Activated T-helper 2 cell treated with anti-CD3 and anti-CD28 coated beads, Interferon-gamma antibody, Interleukin-2, Interleukin-4, amounts not matched to agents 10 μg/mL and 5 μg/mL and 100 μg/mL, durations not matched to agents 14 hours and 24 hours and 36 hours (primary cell): Measurements from ENCODE around the gene UGT2A3. TPM values are rescaled to one million over a fixed set of nuclear protein-coding genes. Genes with fewer than 3 reads are reported as not detected.
"Not testable (repeated sequence)": the region's sequence is repeated elsewhere in the genome, so short reads cannot be mapped to it uniquely, and the experiment has no call there.

Source experiments
- DNase-seq: peaks from one replicate; pipeline ENCODE4 v3.0.0; 2021; ENCODE audit warnings: low spot score
- H3K27ac Mint-ChIP-seq: one replicate; pipeline ENCODE4 v1.8.0; 2021; ENCODE audit warnings: mixed read lengths
- H3K27me3 Mint-ChIP-seq: one replicate; pipeline ENCODE4 v1.8.0; 2021; ENCODE audit warnings: low read depth, mixed read lengths
- H3K36me3 Mint-ChIP-seq: one replicate; pipeline ENCODE4 v1.8.0; 2021; ENCODE audit warnings: low read depth, mixed read lengths
- H3K4me1 Mint-ChIP-seq: one replicate; pipeline ENCODE4 v1.8.0; 2021; ENCODE audit warnings: low read depth, mixed read lengths
- H3K4me3 Mint-ChIP-seq: one replicate; pipeline ENCODE4 v1.8.0; 2021; ENCODE audit warnings: low read depth, mild to moderate bottlenecking, moderate library complexity, mixed read lengths
- H3K9me3 Mint-ChIP-seq: one replicate; pipeline ENCODE4 v1.8.0; 2021; ENCODE audit warnings: mixed read lengths
- intact Hi-C: fragments of 100-400 bp; cut with micrococcal nuclease; formaldehyde crosslinking; loops from one replicate; pipeline ENCODE4 v1.15.1; 2023
- total RNA-seq: library from RNA; stranded (reverse); gene quantifications from 2 replicates; pipeline ENCODE4 v1.2.3, GENCODE V29; 2022

UGT2A3 gene
- not detected in 2 replicates for total RNA-seq

- intact Hi-C loops, result no loop called here
- no peak within 1 kb of the TSS for H3K4me3 Mint-ChIP-seq
Observed at GRCh38 chr4:68951078-68951805, at the start of gene UGT2A3. UGT2A3 (minus strand) TSS chr4:68951804; CDS start chr4:68951760, 44 bp downstream.

GRCh38 chr4:68997040-68997439 lies 45.4 kb upstream of the UGT2A3 start:
- Mint-ChIP-seq H3K4me1 (no peaks in the 10 kb centered on the region), H3K27ac (no peak overlapping the region), H3K9me3 (no peaks in the 10 kb centered on the region), H3K36me3 (no peaks in the 10 kb centered on the region), H3K27me3 (no peaks in the 10 kb centered on the region), H3K4me3 (no peak overlapping the region)
- DNase-seq, result no peak
- intact Hi-C loops, result no loop called here

More at GRCh38 chr4:68951078-68951805, at the start of gene UGT2A3:
- Mint-ChIP-seq H3K27me3 (no peaks in the 10 kb centered on the region), H3K36me3 (no peaks in the 10 kb centered on the region), H3K27ac (no peak within 1 kb of the TSS), H3K9me3 (no peaks in the 10 kb centered on the region), H3K4me1 (no peaks in the 10 kb centered on the region)
- DNase-seq, result no peak

- Mint-ChIP-seq H3K27me3 (no peaks in the 10 kb centered on the region), H3K4me1 (no peaks in the 10 kb centered on the region), H3K36me3 (no peaks in the 10 kb centered on the region), H3K4me3 (no peak overlapping the region), H3K9me3 (no peaks in the 10 kb centered on the region), H3K27ac (no peak overlapping the region)
- DNase-seq, result no peak
- intact Hi-C loops, result no loop called here
Observed at GRCh38 chr4:68995292-68995691, 43.7 kb upstream of the UGT2A3 start.

GRCh38 chr4:68987007-68987406 lies 35.4 kb upstream of the UGT2A3 start:
- Mint-ChIP-seq H3K36me3 (no peaks in the 10 kb centered on the region), H3K4me1 (no peaks in the 10 kb centered on the region), H3K27ac (no peak overlapping the region), H3K4me3 (no peak overlapping the region), H3K9me3 (no peaks in the 10 kb centered on the region), H3K27me3 (no peaks in the 10 kb centered on the region)
- intact Hi-C loops, result no loop called here
- no peak for DNase-seq

GRCh38 chr4:68985442-68985841 lies 33.8 kb upstream of the UGT2A3 start:
- H3K4me1 Mint-ChIP-seq, result no peaks in the 10 kb centered on the region
- intact Hi-C loops, result no loop called here
- no peak overlapping the region for H3K27ac Mint-ChIP-seq
- no peak overlapping the region for H3K4me3 Mint-ChIP-seq
- no peaks in the 10 kb centered on the region for H3K27me3 Mint-ChIP-seq
- no peaks in the 10 kb centered on the region for H3K9me3 Mint-ChIP-seq
- no peaks in the 10 kb centered on the region for H3K36me3 Mint-ChIP-seq
- no peak for DNase-seq

- DNase-seq, result no peak
Observed at GRCh38 chr4:68984947-68985346, 33.3 kb upstream of the UGT2A3 start.

GRCh38 chr4:68963374-68963773 lies 11.8 kb upstream of the UGT2A3 start:
- H3K36me3 Mint-ChIP-seq, result no peaks in the 10 kb centered on the region
- intact Hi-C loops, result no loop called here

More at GRCh38 chr4:68984947-68985346, 33.3 kb upstream of the UGT2A3 start:
- Mint-ChIP-seq H3K27ac (no peak overlapping the region), H3K27me3 (no peaks in the 10 kb centered on the region), H3K4me1 (no peaks in the 10 kb centered on the region), H3K4me3 (no peak overlapping the region), H3K36me3 (no peaks in the 10 kb centered on the region), H3K9me3 (no peaks in the 10 kb centered on the region)
- intact Hi-C loops, result no loop called here

GRCh38 chr4:68962868-68963267 lies 11.3 kb upstream of the UGT2A3 start:
- Mint-ChIP-seq H3K4me3 (no peak overlapping the region), H3K4me1 (no peaks in the 10 kb centered on the region), H3K27me3 (no peaks in the 10 kb centered on the region), H3K27ac (no peak overlapping the region), H3K9me3 (no peaks in the 10 kb centered on the region), H3K36me3 (no peaks in the 10 kb centered on the region)
- DNase-seq, result no peak
- intact Hi-C loops, result no loop called here

More at GRCh38 chr4:68963374-68963773, 11.8 kb upstream of the UGT2A3 start:
- H3K27me3 Mint-ChIP-seq, result no peaks in the 10 kb centered on the region
- H3K4me3 Mint-ChIP-seq, result no peak overlapping the region
- H3K9me3 Mint-ChIP-seq, result no peaks in the 10 kb centered on the region
- H3K27ac Mint-ChIP-seq, result no peak overlapping the region
- no peak for DNase-seq
- H3K4me1 Mint-ChIP-seq, result no peaks in the 10 kb centered on the region

- no peaks in the 10 kb centered on the region for H3K9me3 Mint-ChIP-seq
- H3K4me3 Mint-ChIP-seq, result no peak overlapping the region
- DNase-seq, result no peak
- no peaks in the 10 kb centered on the region for H3K27me3 Mint-ChIP-seq
- no peak overlapping the region for H3K27ac Mint-ChIP-seq
- H3K36me3 Mint-ChIP-seq, result no peaks in the 10 kb centered on the region
- H3K4me1 Mint-ChIP-seq, result no peaks in the 10 kb centered on the region
- intact Hi-C loops, result no loop called here
Observed at GRCh38 chr4:68960294-68961163, 8.9 kb upstream of the UGT2A3 start.

GRCh38 chr4:68959085-68959484 lies 7.5 kb upstream of the UGT2A3 start:
- intact Hi-C loops, H3K36me3 Mint-ChIP-seq, H3K4me1 Mint-ChIP-seq, H3K27me3 Mint-ChIP-seq, H3K4me3 Mint-ChIP-seq, H3K9me3 Mint-ChIP-seq, H3K27ac Mint-ChIP-seq, DNase-seq: not testable (repeated sequence)

GRCh38 chr4:68954126-68954525 lies 2.5 kb upstream of the UGT2A3 start:
- DNase-seq, result no peak
- Mint-ChIP-seq H3K36me3 (no peaks in the 10 kb centered on the region), H3K27me3 (no peaks in the 10 kb centered on the region), H3K4me3 (no peak overlapping the region), H3K9me3 (no peaks in the 10 kb centered on the region), H3K4me1 (no peaks in the 10 kb centered on the region), H3K27ac (no peak overlapping the region)
- intact Hi-C loops, result no loop called here

GRCh38 chr4:68953056-68953596 lies 1.5 kb upstream of the UGT2A3 start:
- no peaks in the 10 kb centered on the region for H3K4me1 Mint-ChIP-seq
- no peaks in the 10 kb centered on the region for H3K27me3 Mint-ChIP-seq
- intact Hi-C loops, result no loop called here
- no peaks in the 10 kb centered on the region for H3K36me3 Mint-ChIP-seq
- H3K27ac Mint-ChIP-seq, result no peak overlapping the region
- DNase-seq, result no peak
- no peak overlapping the region for H3K4me3 Mint-ChIP-seq
- H3K9me3 Mint-ChIP-seq, result no peaks in the 10 kb centered on the region
